HCT116 (cell line): ENCODE measurements around the gene LLGL2. TPM values are rescaled to one million over a fixed set of nuclear protein-coding genes. Genes with fewer than 3 reads are reported as not detected.

Experiments used
- ATAC-seq: fragments of 200-7000 bp; cut with Tn5 transposase; 2 replicates; pipeline ENCODE4 v1.9.1; 2020; ENCODE audit warnings: mild to moderate bottlenecking, moderate library complexity
- BruUV-seq: library from RNA; stranded (reverse); fragments of 400-500 nt; replicated peaks from 2 replicates; lab custom pipeline; 2021; lab: Mats Ljungman, UMichigan
- CTCF ChIA-PET: fragments of 300-600 bp; sonication (Branson Sonifier 250); formaldehyde crosslinking; loops from one replicate; lab custom pipeline; 2021; ENCODE audit warnings: antibody characterized with exemption; lab: Charles Lee
- POLR2A ChIA-PET: fragments of 300-600, 350-600 bp; sonication (Branson Sonifier 250); formaldehyde crosslinking; loops from one replicate; lab custom pipeline; 2021; ENCODE audit warnings: antibody characterized with exemption; lab: Charles Lee
- RAD21 ChIA-PET, 2 experiments: fragments of 300-600 bp; sonication (Branson Sonifier 250); formaldehyde crosslinking; loops; one replicate each; lab custom pipeline; 2023; ENCODE audit warnings: low total read pairs in 2 of 2; ENCODE audit not compliant: uncharacterized antibody in 2 of 2, unreplicated experiment in 2 of 2, low non-redundant PET in 1 of 2; lab: Charles Lee
- DNase-seq: peaks from one replicate; pipeline ENCODE4 v3.0.0-alpha.2; 2010; ENCODE audit warnings: low read depth, low spot score
- H2AFZ ChIP-seq: fragments of 200-600 bp; shearing (Covaris generic), sonication (generic); 2 replicates; pipeline ENCODE4 v1.6.1; 2017; ENCODE audit warnings: low read depth, mixed run types, mixed read lengths, antibody characterized with exemption, low read length; ENCODE audit not compliant: poor library complexity, severe bottlenecking
- H3K27ac ChIP-seq: 2 replicates; pipeline ENCODE4 v1.5.1; 2012; ENCODE audit warnings: low read depth, low read length
- H3K27me3 ChIP-seq: fragments of 200-600 bp; sonication (generic); 2 replicates; pipeline ENCODE4 v1.6.1; 2016; ENCODE audit warnings: mixed run types, low read length, mixed read lengths; ENCODE audit not compliant: insufficient read depth
- H3K36me3 ChIP-seq, 2 experiments: fragments of 200-500 bp in 1 of 2; fragments of 200-600 bp in 1 of 2; sonication (Bioruptor generic) in 1 of 2; sonication (generic) in 1 of 2; 2 replicates each; pipeline versions ENCODE4 v1.5.1 to v1.6.1; 2014 to 2016; ENCODE audit warnings: low read length in 2 of 2, inconsistent platforms in 1 of 2, mixed read lengths in 1 of 2, mixed run types in 1 of 2; ENCODE audit not compliant: insufficient read depth in 2 of 2, control insufficient read depth in 1 of 2
- H3K4me1 ChIP-seq, 2 experiments: fragments of 200-600 bp in 1 of 2; sonication (generic) in 1 of 2; 2 replicates each; pipeline versions ENCODE4 v1.5.1 to v1.6.1; 2012 to 2017; ENCODE audit warnings: low read length in 2 of 2, inconsistent platforms in 1 of 2, mild to moderate bottlenecking in 1 of 2, mixed read lengths in 1 of 2, mixed run types in 1 of 2, moderate library complexity in 1 of 2; ENCODE audit not compliant: insufficient read depth in 2 of 2, control insufficient read depth in 1 of 2
- H3K4me2 ChIP-seq: fragments of 200-600 bp; sonication (generic); 2 replicates; pipeline ENCODE4 v1.6.1; 2017; ENCODE audit warnings: mixed run types, low read length, mixed read lengths
- H3K4me3 ChIP-seq, 2 experiments: fragments of 200-600 bp in 1 of 2; sonication (generic) in 1 of 2; replicated peaks in 1 of 2; 2 replicates each; pipeline ENCODE4 v1.5.1; 2011 to 2016; ENCODE audit warnings: low read length in 2 of 2, control low read depth in 1 of 2, low read depth in 1 of 2, mild to moderate bottlenecking in 1 of 2, mixed read lengths in 1 of 2, mixed run types in 1 of 2
- H3K79me2 ChIP-seq: fragments of 200-600 bp; sonication (generic); 2 replicates; pipeline ENCODE4 v1.6.1; 2017; ENCODE audit warnings: mild to moderate bottlenecking, mixed run types, low read length, moderate library complexity, mixed read lengths; ENCODE audit not compliant: insufficient read depth
- H3K9ac ChIP-seq: fragments of 200-600 bp; sonication (generic); 2 replicates; pipeline ENCODE4 v1.6.1; 2016; ENCODE audit warnings: low read length, mixed read lengths
- H3K9me2 ChIP-seq: fragments of 200-600 bp; sonication (generic), shearing (Covaris generic); 2 replicates; pipeline ENCODE4 v1.6.1; 2017; ENCODE audit warnings: mixed run types, mild to moderate bottlenecking, moderate library complexity; ENCODE audit not compliant: insufficient read depth
- H3K9me3 ChIP-seq, 2 experiments: fragments of 200-500 bp in 1 of 2; fragments of 200-600 bp in 1 of 2; sonication (Bioruptor generic) in 1 of 2; sonication (generic) in 1 of 2; 2 replicates each; pipeline ENCODE4 v1.6.1; 2014 to 2017; ENCODE audit warnings: low read length in 2 of 2, mixed read lengths in 2 of 2, inconsistent platforms in 1 of 2, low read depth in 1 of 2, mild to moderate bottlenecking in 1 of 2, mixed run types in 1 of 2, moderate library complexity in 1 of 2; ENCODE audit not compliant: control insufficient read depth in 1 of 2, insufficient read depth in 1 of 2
- H4K20me1 ChIP-seq: fragments of 200-600 bp; sonication (generic), shearing (Covaris generic); 2 replicates; pipeline ENCODE4 v1.6.1; 2017; ENCODE audit warnings: mixed run types, mild to moderate bottlenecking, moderate library complexity; ENCODE audit not compliant: insufficient read depth
- ATF3 ChIP-seq: IDR thresholded peaks from 2 replicates; pipeline ENCODE4 v1.6.1; 2012
- CEBPB ChIP-seq: IDR thresholded peaks from 2 replicates; pipeline ENCODE4 v1.6.1; 2012; ENCODE audit warnings: low read depth
- CTCF ChIP-seq, 3 experiments: fragments of 200-600 bp in 1 of 3; sonication (generic) in 1 of 3; IDR thresholded peaks in 2 of 3; conservative IDR thresholded peaks in 1 of 3; 2 replicates each; pipeline ENCODE4 v1.5.1; 2012 to 2017; ENCODE audit warnings: low read depth in 2 of 3, low read length in 2 of 3, antibody characterized with exemption in 1 of 3, borderline replicate concordance in 1 of 3, control low read depth in 1 of 3, mild to moderate bottlenecking in 1 of 3, mixed read lengths in 1 of 3, mixed run types in 1 of 3, moderate library complexity in 1 of 3; ENCODE audit not compliant: insufficient read depth in 1 of 3
- ELF1 ChIP-seq: IDR thresholded peaks from 2 replicates; pipeline ENCODE4 v1.6.1; 2012; ENCODE audit warnings: low read depth, borderline replicate concordance
- EZH2phosphoT487 ChIP-seq: fragments of 200-600 bp; IDR thresholded peaks from 2 replicates; pipeline ENCODE4 v1.6.1; 2018; ENCODE audit warnings: antibody characterized with exemption, borderline replicate concordance
- FOSL1 ChIP-seq: IDR thresholded peaks from 2 replicates; pipeline ENCODE4 v1.6.1; 2012; ENCODE audit warnings: low read depth
- MAX ChIP-seq: IDR thresholded peaks from 2 replicates; pipeline ENCODE4 v1.6.1; 2012
- POLR2A ChIP-seq: IDR thresholded peaks from 2 replicates; pipeline ENCODE4 v1.7.0; 2011; ENCODE audit warnings: borderline replicate concordance; ENCODE audit not compliant: insufficient read depth, insufficient read length; ENCODE audit errors: extremely low read depth
- POLR2AphosphoS5 ChIP-seq: IDR thresholded peaks from 2 replicates; pipeline ENCODE4 v1.6.1; 2011; ENCODE audit warnings: mild to moderate bottlenecking, low read depth, low read length, moderate library complexity
- RAD21 ChIP-seq: IDR thresholded peaks from 2 replicates; pipeline ENCODE4 v1.6.1; 2012; ENCODE audit warnings: low read depth, mild to moderate bottlenecking
- REST ChIP-seq: IDR thresholded peaks from 2 replicates; pipeline ENCODE4 v1.6.1; 2012; ENCODE audit warnings: low read depth
- SIN3A ChIP-seq: IDR thresholded peaks from 2 replicates; pipeline ENCODE4 v1.6.1; 2012; ENCODE audit warnings: low read depth
- SP1 ChIP-seq: IDR thresholded peaks from 2 replicates; pipeline ENCODE4 v1.6.1; 2012; ENCODE audit warnings: low read depth
- SRF ChIP-seq: IDR thresholded peaks from 2 replicates; pipeline ENCODE4 v1.6.1; 2012; ENCODE audit warnings: low read depth
- YY1 ChIP-seq: IDR thresholded peaks from 2 replicates; pipeline ENCODE4 v1.6.1; 2011; ENCODE audit warnings: low read length, low read depth, moderate library complexity, mild to moderate bottlenecking; ENCODE audit not compliant: insufficient replicate concordance; ENCODE audit errors: extremely low read depth
- ZBTB33 ChIP-seq: IDR thresholded peaks from 2 replicates; pipeline ENCODE4 v1.6.1; 2011; ENCODE audit warnings: mild to moderate bottlenecking, low read length, moderate library complexity; ENCODE audit not compliant: insufficient replicate concordance; ENCODE audit errors: extremely low read depth
- intact Hi-C: fragments of 100-400 bp; cut with micrococcal nuclease; formaldehyde crosslinking; loops from 2 replicates; pipeline ENCODE4 v1.10.0; 2022
- total RNA-seq: library from RNA; stranded (reverse); gene quantifications from one replicate; pipeline ENCODE4 v1.2.1, GENCODE V29; 2021; ENCODE audit not compliant: unreplicated experiment

Gene LLGL2
- total RNA-seq, 1 experiment from 2014 or later: 209 TPM

- no peak for DNase-seq
- no peak overlapping the region for H2AFZ ChIP-seq
- H3K9ac ChIP-seq: no peak overlapping the region
- no peak for ATAC-seq
- peaks cover 3% of the 10 kb centered on the region in 2 experiments; a peak in 1 of 4 replicates for H3K36me3 ChIP-seq
- no TSS peak for BruUV-seq
- H3K4me1 ChIP-seq: no peaks in the 10 kb centered on the region
- intact Hi-C loops: no loop called here
- no peaks in the 10 kb centered on the region for H3K9me3 ChIP-seq
- H3K27ac ChIP-seq: no peak overlapping the region
- H4K20me1 ChIP-seq: no peaks in the 10 kb centered on the region
- RAD21 ChIA-PET: no interaction called here
- no peaks in the 10 kb centered on the region for H3K27me3 ChIP-seq
- H3K79me2 ChIP-seq: no peaks in the 10 kb centered on the region
- H3K9me2 ChIP-seq: no peaks in the 10 kb centered on the region
- POLR2A ChIA-PET: no interaction called here
- CTCF ChIA-PET: no interaction called here
- H3K4me2 ChIP-seq: no peak overlapping the region
- no peak for TF ChIP-seq ZBTB33
- no peak for TF ChIP-seq SIN3A
- TF ChIP-seq ELF1: no peak
- no peak for TF ChIP-seq CEBPB
- no peak for TF ChIP-seq MAX
- no peak for TF ChIP-seq YY1
- TF ChIP-seq RAD21: no peak
- TF ChIP-seq SRF: no peak
- no peak for TF ChIP-seq POLR2A
- no peak for TF ChIP-seq FOSL1
- no peak for TF ChIP-seq ATF3
- no peak for TF ChIP-seq REST
- TF ChIP-seq CTCF (IDR thresholded peaks at IDR 0.05 in 2 of 3, conservative IDR thresholded peaks at IDR 0.05 in 1 of 3; ENCODE audit: borderline replicate concordance in 1 of 3, insufficient read depth in 1 of 3, low read depth in 2 of 3, low read length in 2 of 3): no peak
- no peak for TF ChIP-seq EZH2phosphoT487
- TF ChIP-seq SP1: no peak
- TF ChIP-seq POLR2AphosphoS5: no peak
- TF ChIP-seq, all 23 proteins: peak for 0
- no peak overlapping the region for H3K4me3 ChIP-seq
These were observed 32.8 kb upstream of the LLGL2 start for GRCh38 chr17:75492555-75493168.
